Gastrocnemius medialis (tissue), 4 donors: ENCODE data around the gene DPYD. TPM values are rescaled to one million over a fixed set of nuclear protein-coding genes. Genes with fewer than 3 reads are reported as not detected.

Experiments
- ATAC-seq, 2 donors: fragments of 150-250 bp; one replicate each; pipeline ENCODE4 v1.9.1; 2016
- DNase-seq, 2 donors: peaks; one replicate each; pipeline ENCODE4 v3.0.0-alpha.2; 2019
- H3K27ac ChIP-seq, 4 donors: fragments of 200-600 bp; sonication (generic); 1 replicate in 1 of 4; 2 replicates in 3 of 4; pipeline ENCODE4 v1.5.1; 2016 to 2018; ENCODE audit warnings: mild to moderate bottlenecking in 2 of 4, moderate library complexity in 1 of 4
- H3K27me3 ChIP-seq, 3 donors: fragments of 200-600 bp; sonication (generic) in 2 of 3; 1 replicate in 1 of 3; 2 replicates in 2 of 3; pipeline versions ENCODE4 v1.5.1 to v1.6.0; 2016 to 2019; ENCODE audit warnings: mild to moderate bottlenecking in 1 of 3, moderate library complexity in 1 of 3
- H3K36me3 ChIP-seq, 2 donors: fragments of 200-600 bp; sonication (generic) in 1 of 2; one replicate each; pipeline ENCODE4 v1.5.1; 2017 to 2018
- H3K4me1 ChIP-seq, 2 donors: fragments of 200-600 bp; sonication (generic) in 1 of 2; one replicate each; pipeline ENCODE4 v1.5.1; 2016 to 2017; ENCODE audit warnings: mild to moderate bottlenecking in 2 of 2
- H3K4me3 ChIP-seq, 4 donors: fragments of 200-600 bp; sonication (generic) in 3 of 4; 1 replicate in 1 of 4; 2 replicates in 3 of 4; pipeline ENCODE4 v1.5.1; 2016 to 2019; ENCODE audit warnings: mild to moderate bottlenecking in 2 of 4
- H3K9me3 ChIP-seq, 3 donors: fragments of 200-600 bp; sonication (generic) in 2 of 3; 1 replicate in 1 of 3; 2 replicates in 2 of 3; pipeline ENCODE4 v1.5.1; 2016 to 2019
- CTCF ChIP-seq, 5 experiments: fragments of 450-650 bp in 3 of 5; fragments of 200-600 bp in 2 of 5; sonication (generic) in 2 of 5; IDR thresholded peaks in 4 of 5; conservative IDR thresholded peaks in 1 of 5; 1 replicate in 4 of 5; 2 replicates in 1 of 5; pipeline ENCODE4 v1.5.1; 2016 to 2019; ENCODE audit warnings: antibody characterized with exemption in 5 of 5, mild to moderate bottlenecking in 3 of 5, moderate library complexity in 3 of 5
- POLR2A ChIP-seq, 2 donors: fragments of 450-650 bp; IDR thresholded peaks; one replicate each; pipeline ENCODE4 v1.6.1; 2017; ENCODE audit warnings: antibody characterized with exemption in 2 of 2, mild to moderate bottlenecking in 2 of 2, moderate library complexity in 2 of 2
- in situ Hi-C, 4 donors: fragments of 200-750 bp; cut with MboI; loops; one replicate each; pipeline versions ENCODE4 v1.15.0 to v1.8.0; 2017; ENCODE audit warnings: low sequenced_read_pairs in 4 of 4
- intact Hi-C: fragments of 100-400 bp; cut with DNase I; formaldehyde crosslinking; loops from one replicate; pipeline ENCODE4 v1.15.1; 2023; ENCODE audit warnings: low total_unique reads
- total RNA-seq, 4 donors: library from RNA; depleted of rRNA; stranded (reverse); fragments of >200 nt; gene quantifications; one replicate each; pipeline versions ENCODE4 v1.1.0 to v1.2.3, GENCODE V29; 2016

DPYD gene
- total RNA-seq, 4 donors from 2014 or later: 4.6 to 13.9 (median 9.1) TPM

GRCh38 chr1:97192872-97193572 lies 727.8 kb downstream of the DPYD start:
- intact Hi-C loops: no loop called here
- ATAC-seq: no peak
- peaks cover 0 to 11% of the 10 kb centered on the region in 2 donors for H3K36me3 ChIP-seq
- no peaks in the 10 kb centered on the region for H3K9me3 ChIP-seq
- DNase-seq: no peak
- no peak overlapping the region for H3K27ac ChIP-seq
- in situ Hi-C loops: no loop called here
- TF ChIP-seq POLR2A (IDR thresholded peaks at IDR 0.05) (no peak), CTCF (IDR thresholded peaks at IDR 0.05 in 4 of 5, conservative IDR thresholded peaks at IDR 0.05 in 1 of 5) (no peak)
- no peaks in the 10 kb centered on the region for H3K4me1 ChIP-seq
- H3K4me3 ChIP-seq: no peak overlapping the region
- no peaks in the 10 kb centered on the region for H3K27me3 ChIP-seq

- Histone ChIP-seq H3K36me3 (peaks cover 0 to 11% of the 10 kb centered on the region in 2 donors), H3K4me3 (no peak overlapping the region), H3K9me3 (no peaks in the 10 kb centered on the region), H3K27ac (no peak overlapping the region), H3K27me3 (no peaks in the 10 kb centered on the region), H3K4me1 (no peaks in the 10 kb centered on the region)
- in situ Hi-C loops: no loop called here
- DNase-seq (no peak), ATAC-seq (no peak)
- TF ChIP-seq POLR2A (IDR thresholded peaks at IDR 0.05): no peak
- no peak for TF ChIP-seq CTCF (IDR thresholded peaks at IDR 0.05 in 4 of 5, conservative IDR thresholded peaks at IDR 0.05 in 1 of 5)
- intact Hi-C loops: no loop called here
Observed at GRCh38 chr1:97190326-97190725, 730.5 kb downstream of the DPYD start.

GRCh38 chr1:97186381-97186780 lies 734.5 kb downstream of the DPYD start:
- Histone ChIP-seq H3K9me3 (no peaks in the 10 kb centered on the region), H3K27ac (no peak overlapping the region), H3K4me3 (no peak overlapping the region), H3K36me3 (no peaks in the 10 kb centered on the region), H3K4me1 (no peaks in the 10 kb centered on the region), H3K27me3 (no peaks in the 10 kb centered on the region)
- intact Hi-C loops: no loop called here
- in situ Hi-C loops: no loop called here
- DNase-seq: no peak
- no peak for ATAC-seq
- TF ChIP-seq POLR2A (IDR thresholded peaks at IDR 0.05): no peak
- TF ChIP-seq CTCF (IDR thresholded peaks at IDR 0.05 in 4 of 5, conservative IDR thresholded peaks at IDR 0.05 in 1 of 5): no peak

GRCh38 chr1:97174039-97174704 lies 746.7 kb downstream of the DPYD start:
- Histone ChIP-seq H3K27me3 (no peaks in the 10 kb centered on the region), H3K27ac (no peak overlapping the region), H3K4me3 (no peak overlapping the region), H3K36me3 (no peaks in the 10 kb centered on the region), H3K4me1 (no peaks in the 10 kb centered on the region), H3K9me3 (no peaks in the 10 kb centered on the region)
- in situ Hi-C loops: no loop called here
- ATAC-seq (no peak), DNase-seq (no peak)
- intact Hi-C loops: no loop called here
- no peak for TF ChIP-seq POLR2A (IDR thresholded peaks at IDR 0.05)
- TF ChIP-seq CTCF (IDR thresholded peaks at IDR 0.05 in 4 of 5, conservative IDR thresholded peaks at IDR 0.05 in 1 of 5): no peak
